Liver (tissue), 9 donors: ENCODE results near the gene RASSF3. TPM values are rescaled to one million over a fixed set of nuclear protein-coding genes. Genes with fewer than 3 reads are reported as not detected.

ENCODE experiments used
- DNase-seq: peaks from one replicate; pipeline ENCODE4 v3.0.0-alpha.2; 2017; ENCODE audit warnings: low spot score
- H3K27ac ChIP-seq, 2 donors: one replicate each; pipeline ENCODE4 v1.7.0; 2013; ENCODE audit warnings: inconsistent platforms in 2 of 2, low read length in 2 of 2, control low read depth in 1 of 2, low read depth in 1 of 2, mild to moderate bottlenecking in 1 of 2
- H3K27me3 ChIP-seq, 4 donors: one replicate each; pipeline versions ENCODE4 v1.6.1 to v1.7.0; 2013; ENCODE audit warnings: low read length in 3 of 4, inconsistent platforms in 1 of 4, mild to moderate bottlenecking in 1 of 4, moderate library complexity in 1 of 4; ENCODE audit not compliant: control insufficient read depth in 4 of 4, insufficient read depth in 4 of 4
- H3K36me3 ChIP-seq, 4 donors: one replicate each; pipeline versions ENCODE4 v1.6.1 to v1.7.0; 2013; ENCODE audit warnings: low read length in 3 of 4, mild to moderate bottlenecking in 3 of 4, low read depth in 1 of 4, moderate library complexity in 1 of 4; ENCODE audit not compliant: control insufficient read depth in 4 of 4, insufficient read depth in 3 of 4
- H3K4me1 ChIP-seq, 4 donors: one replicate each; pipeline versions ENCODE4 v1.6.1 to v1.7.0; 2013; ENCODE audit warnings: low read length in 3 of 4, mild to moderate bottlenecking in 3 of 4, moderate library complexity in 1 of 4; ENCODE audit not compliant: control insufficient read depth in 4 of 4, insufficient read depth in 4 of 4
- H3K4me3 ChIP-seq, 3 donors: one replicate each; pipeline versions ENCODE4 v1.6.1 to v1.7.0; 2013; ENCODE audit warnings: low read length in 3 of 3, control low read depth in 1 of 3, low read depth in 1 of 3, mild to moderate bottlenecking in 1 of 3
- H3K9ac ChIP-seq, 2 donors: one replicate each; pipeline ENCODE4 v1.7.0; 2013; ENCODE audit warnings: low read length in 2 of 2, mild to moderate bottlenecking in 2 of 2, moderate library complexity in 2 of 2, control low read depth in 1 of 2, low read depth in 1 of 2
- H3K9me3 ChIP-seq, 4 donors: one replicate each; pipeline versions ENCODE4 v1.6.1 to v1.7.0; 2013; ENCODE audit warnings: low read length in 3 of 4; ENCODE audit not compliant: control insufficient read depth in 4 of 4
- ATF3 ChIP-seq: IDR thresholded peaks from 2 replicates; pipeline ENCODE4 v1.6.1; 2016; ENCODE audit warnings: antibody characterized with exemption
- FOXA1 ChIP-seq: IDR thresholded peaks from 2 replicates; pipeline ENCODE4 v1.6.1; 2016; ENCODE audit warnings: antibody characterized with exemption
- FOXA2 ChIP-seq: IDR thresholded peaks from 2 replicates; pipeline ENCODE4 v1.6.1; 2016; ENCODE audit warnings: antibody characterized with exemption
- GABPA ChIP-seq, 2 donors: IDR thresholded peaks in 1 of 2; conservative IDR thresholded peaks in 1 of 2; 2 replicates each; pipeline ENCODE4 v1.6.1; 2016; ENCODE audit warnings: antibody characterized with exemption in 2 of 2, mild to moderate bottlenecking in 1 of 2, moderate library complexity in 1 of 2
- HNF4A ChIP-seq, 2 donors: conservative IDR thresholded peaks; 2 replicates each; pipeline ENCODE4 v1.6.1; 2016; ENCODE audit warnings: antibody characterized with exemption in 2 of 2, mild to moderate bottlenecking in 2 of 2
- JUND ChIP-seq, 2 donors: IDR thresholded peaks; 2 replicates each; pipeline ENCODE4 v1.6.1; 2016; ENCODE audit warnings: antibody characterized with exemption in 2 of 2
- MAX ChIP-seq: IDR thresholded peaks from 2 replicates; pipeline ENCODE4 v1.6.1; 2016; ENCODE audit warnings: antibody characterized with exemption
- NR2F2 ChIP-seq: IDR thresholded peaks from 2 replicates; pipeline ENCODE4 v1.6.1; 2016; ENCODE audit warnings: antibody characterized with exemption
- RAD21 ChIP-seq, 2 donors: IDR thresholded peaks; 2 replicates each; pipeline ENCODE4 v1.6.1; 2016; ENCODE audit warnings: antibody characterized with exemption in 2 of 2, mild to moderate bottlenecking in 2 of 2
- REST ChIP-seq: IDR thresholded peaks from 2 replicates; pipeline ENCODE4 v1.6.1; 2016; ENCODE audit warnings: antibody characterized with exemption, mild to moderate bottlenecking
- RXRA ChIP-seq, 2 donors: IDR thresholded peaks; 2 replicates each; pipeline ENCODE4 v1.6.1; 2017 to 2018; ENCODE audit warnings: antibody characterized with exemption in 2 of 2, mild to moderate bottlenecking in 1 of 2
- SP1 ChIP-seq: IDR thresholded peaks from 2 replicates; pipeline ENCODE4 v1.6.1; 2018; ENCODE audit warnings: antibody characterized with exemption, mild to moderate bottlenecking
- TAF1 ChIP-seq: conservative IDR thresholded peaks from 2 replicates; pipeline ENCODE4 v1.6.1; 2016; ENCODE audit warnings: antibody characterized with exemption, mild to moderate bottlenecking
- ZBTB33 ChIP-seq: IDR thresholded peaks from 2 replicates; pipeline ENCODE4 v1.6.1; 2016; ENCODE audit warnings: antibody characterized with exemption
- WGBS: extraction: QIAGEN DNeasy Blood & Tissue Kit; methylation state at CpG from one replicate; pipeline ENCODE4 v1.1.7; 2013; 5-methylcytosine and 5-hydroxymethylcytosine counted together
- polyA plus RNA-seq, 2 donors: library from polyadenylated mRNA; stranded (reverse) in 1 of 2; unstranded in 1 of 2; fragments of 200-250 nt in 1 of 2; fragments of >200 nt in 1 of 2; fragmentation: Nextera tagmentation in 1 of 2; extraction: Ambion mirVana in 1 of 2; gene quantifications; one replicate each; pipeline versions ENCODE4 v1.2.1 to v1.2.3, GENCODE V29; 2013 to 2015
- total RNA-seq, 2 donors: library from RNA; depleted of rRNA; stranded (reverse); fragments of >200 nt; gene quantifications; one replicate each; pipeline ENCODE4 v1.2.3, GENCODE V29; 2014
- donor health status: healthy.
- donor health status: healthy.
- donor health status: healthy.
- donor health status: healthy.
- donor health status: healthy.

The RASSF3 gene
- total and polyA plus RNA-seq, 4 donors, result 2.2 to 9.1 (median 5.6) TPM

GRCh38 chr12:64566831-64567517 lies 43.3 kb upstream of the RASSF3 start:
- H3K27me3 ChIP-seq, result no peaks in the 10 kb centered on the region
- no peaks in the 10 kb centered on the region for H3K36me3 ChIP-seq
- DNase-seq, result no peak
- no peak for TF ChIP-seq ZBTB33
- H3K4me1 ChIP-seq, result no peaks in the 10 kb centered on the region
- no peak overlapping the region for H3K4me3 ChIP-seq
- no peak overlapping the region for H3K27ac ChIP-seq
- H3K9ac ChIP-seq, result no peak overlapping the region
- H3K9me3 ChIP-seq, result no peaks in the 10 kb centered on the region
- WGBS, result 52% methylated on average over 7 of the region's 7 CpGs

- TF ChIP-seq ATF3 (no peak), SP1 (no peak), MAX (no peak), RXRA (IDR thresholded peaks at IDR 0.05) (no peak), HNF4A (conservative IDR thresholded peaks at IDR 0.05) (no peak), GABPA (IDR thresholded peaks at IDR 0.05 in 1 of 2, conservative IDR thresholded peaks at IDR 0.05 in 1 of 2) (no peak), ZBTB33 (no peak), FOXA2 (no peak), REST (no peak), TAF1 (no peak), FOXA1 (no peak), NR2F2 (no peak), JUND (IDR thresholded peaks at IDR 0.05) (no peak), RAD21 (IDR thresholded peaks at IDR 0.05) (no peak)
- Histone ChIP-seq H3K36me3 (no peaks in the 10 kb centered on the region), H3K27ac (no peak overlapping the region), H3K4me1 (no peaks in the 10 kb centered on the region), H3K9me3 (peaks cover 0 to 2% (median 0%) of the 10 kb centered on the region in 4 donors), H3K27me3 (no peaks in the 10 kb centered on the region), H3K9ac (no peak overlapping the region), H3K4me3 (no peak overlapping the region)
- no peak for DNase-seq
- WGBS, result 85% methylated on average over 8 of the region's 8 CpGs
These were observed 42.7 kb upstream of the RASSF3 start for GRCh38 chr12:64567570-64567969.
